ENCODE results near the gene SLC35A2. TPM values are rescaled to one million over a fixed set of nuclear protein-coding genes. Genes with fewer than 3 reads are reported as not detected.

The SLC35A2 gene
- total RNA-seq, 1 donor from 2014 or later, result 22.0 TPM

DNA sequence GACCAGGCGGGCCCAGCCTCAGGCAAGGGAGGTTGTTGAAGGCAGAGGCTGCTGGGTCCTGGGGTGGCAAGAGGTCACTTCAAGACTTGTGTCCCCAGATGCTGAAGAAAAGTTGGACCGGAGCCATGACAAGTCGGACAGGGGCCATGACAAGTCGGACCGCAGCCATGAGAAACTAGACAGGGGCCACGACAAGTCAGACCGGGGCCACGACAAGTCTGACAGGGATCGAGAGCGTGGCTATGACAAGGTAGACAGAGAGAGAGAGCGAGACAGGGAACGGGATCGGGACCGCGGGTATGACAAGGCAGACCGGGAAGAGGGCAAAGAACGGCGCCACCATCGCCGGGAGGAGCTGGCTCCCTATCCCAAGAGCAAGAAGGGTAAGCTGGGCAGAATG, 9.3 kb downstream of the SLC35A2 start:
- TF ChIP-seq, protein P1, sequence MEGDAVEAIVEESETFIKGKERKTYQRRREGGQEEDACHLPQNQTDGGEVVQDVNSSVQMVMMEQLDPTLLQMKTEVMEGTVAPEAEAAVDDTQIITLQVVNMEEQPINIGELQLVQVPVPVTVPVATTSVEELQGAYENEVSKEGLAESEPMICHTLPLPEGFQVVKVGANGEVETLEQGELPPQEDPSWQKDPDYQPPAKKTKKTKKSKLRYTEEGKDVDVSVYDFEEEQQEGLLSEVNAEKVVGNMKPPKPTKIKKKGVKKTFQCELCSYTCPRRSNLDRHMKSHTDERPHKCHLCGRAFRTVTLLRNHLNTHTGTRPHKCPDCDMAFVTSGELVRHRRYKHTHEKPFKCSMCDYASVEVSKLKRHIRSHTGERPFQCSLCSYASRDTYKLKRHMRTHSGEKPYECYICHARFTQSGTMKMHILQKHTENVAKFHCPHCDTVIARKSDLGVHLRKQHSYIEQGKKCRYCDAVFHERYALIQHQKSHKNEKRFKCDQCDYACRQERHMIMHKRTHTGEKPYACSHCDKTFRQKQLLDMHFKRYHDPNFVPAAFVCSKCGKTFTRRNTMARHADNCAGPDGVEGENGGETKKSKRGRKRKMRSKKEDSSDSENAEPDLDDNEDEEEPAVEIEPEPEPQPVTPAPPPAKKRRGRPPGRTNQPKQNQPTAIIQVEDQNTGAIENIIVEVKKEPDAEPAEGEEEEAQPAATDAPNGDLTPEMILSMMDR (conservative IDR thresholded peaks at IDR 0.05; ENCODE audit: low read depth, low read length), result no peak
- no peak for DNase-seq (ENCODE audit: low read depth)
- H3K4me3 ChIP-seq (ENCODE audit: low read depth, low read length), result no peak overlapping the region

GRCh38 chrX:48901069-48901468, 10.4 kb downstream of the SLC35A2 start:
- TF ChIP-seq, protein P1 (conservative IDR thresholded peaks at IDR 0.05; ENCODE audit: low read depth, low read length), result no peak
- no peak overlapping the region for H3K4me3 ChIP-seq (ENCODE audit: low read depth, low read length)
- DNase-seq (ENCODE audit: low read depth), result no peak

- TF ChIP-seq, protein P1 (conservative IDR thresholded peaks at IDR 0.05; ENCODE audit: low read depth, low read length), result no peak
- peak overlapping the region; percentile 21 for H3K4me3 ChIP-seq (ENCODE audit: low read depth, low read length)
- no peak for DNase-seq (ENCODE audit: low read depth)
Measured at GRCh38 chrX:48899078-48899410, 12.4 kb downstream of the SLC35A2 start.

GRCh38 chrX:48897625-48898306, 13.7 kb downstream of the SLC35A2 start, which contains the start of the genes PQBP1 and TIMM17B:
PQBP1 (plus strand) TSS chrX:48897930; CDS start chrX:48898510, 580 bp downstream.
TIMM17B (minus strand) TSS chrX:48897768; CDS start chrX:48897749, 19 bp downstream.
- DNase-seq (ENCODE audit: low read depth), result peak; percentile 76
- peak within 1 kb of the TSS; percentile 85 for H3K4me3 ChIP-seq (ENCODE audit: low read depth, low read length)
- TF ChIP-seq, protein P1 (conservative IDR thresholded peaks at IDR 0.05; ENCODE audit: low read depth, low read length), result no peak

DNA sequence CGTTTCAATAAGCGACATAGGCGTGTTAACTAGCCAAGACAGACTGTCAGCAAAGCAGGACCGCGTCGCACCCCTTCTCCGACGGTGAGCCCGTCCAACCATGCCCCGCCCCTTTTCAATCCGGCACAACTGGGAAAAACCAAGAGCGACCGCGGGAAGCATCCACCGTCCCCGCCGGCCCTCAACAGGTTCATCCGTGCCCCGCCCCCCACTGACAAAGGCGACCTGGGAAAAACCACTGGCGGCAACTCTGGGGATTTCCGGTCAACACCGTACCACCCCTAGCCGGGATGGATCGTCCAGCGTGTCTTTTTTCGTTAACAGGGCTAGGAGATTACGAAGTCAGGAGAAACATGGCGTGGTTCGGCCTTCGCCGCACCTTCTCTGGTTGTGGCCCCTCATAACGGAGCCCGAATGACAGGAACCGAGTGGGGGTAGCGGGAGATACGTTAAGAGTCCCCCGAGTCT, 14.3 kb downstream of the SLC35A2 start:
- TF ChIP-seq, protein P1 (conservative IDR thresholded peaks at IDR 0.05; ENCODE audit: low read depth, low read length), result no peak
- H3K4me3 ChIP-seq (ENCODE audit: low read depth, low read length), result peak overlapping the region; percentile 85
- no peak for DNase-seq (ENCODE audit: low read depth)

DNA sequence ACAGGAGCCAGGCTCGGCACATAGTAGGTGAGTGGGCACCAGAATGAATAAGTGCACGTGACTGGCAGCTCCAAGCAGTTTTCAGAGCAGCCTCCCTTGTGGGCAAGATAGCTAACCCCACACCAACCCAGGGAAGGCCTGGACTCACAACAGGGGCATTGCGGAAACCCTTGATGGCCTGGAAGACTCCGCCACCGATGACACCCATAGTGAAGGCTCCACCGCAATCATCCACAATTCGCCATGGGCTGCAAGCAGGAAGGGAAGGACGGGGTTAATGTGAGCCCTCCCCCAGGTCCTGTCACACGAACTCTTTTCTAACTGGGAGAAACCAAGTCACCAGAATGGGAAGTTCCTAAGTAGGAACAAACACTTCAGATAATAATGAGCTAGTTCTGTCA, 14.8 kb downstream of the SLC35A2 start:
- DNase-seq (ENCODE audit: low read depth), result no peak

More for the DNA sequence above, 14.8 kb downstream of the SLC35A2 start:
- H3K4me3 ChIP-seq (ENCODE audit: low read depth, low read length), result peak overlapping the region; percentile 85
- TF ChIP-seq, protein P1 (conservative IDR thresholded peaks at IDR 0.05; ENCODE audit: low read depth, low read length), result no peak

All from epithelial cell of proximal tubule (primary cell).